H9 (cell line): ENCODE results near the gene CSF1R. TPM values are rescaled to one million over a fixed set of nuclear protein-coding genes. Genes with fewer than 3 reads are reported as not detected.

Experiments used
- DNase-seq: peaks from one replicate; pipeline ENCODE4 v3.0.0-alpha.2; 2017
- H2AFZ ChIP-seq: one replicate; pipeline ENCODE4 v1.6.1; 2013; ENCODE audit warnings: mild to moderate bottlenecking, low read length, control low read depth, moderate library complexity
- H2AK5ac ChIP-seq: 2 replicates; pipeline ENCODE4 v1.6.1; 2013; ENCODE audit warnings: low read length, control low read depth, mixed read lengths; ENCODE audit not compliant: insufficient read length
- H2BK120ac ChIP-seq: one replicate; pipeline ENCODE4 v1.6.1; 2013; ENCODE audit warnings: low read depth, mild to moderate bottlenecking, low read length, control low read depth, inconsistent platforms; ENCODE audit not compliant: poor library complexity, severe bottlenecking
- H2BK12ac ChIP-seq: 2 replicates; pipeline ENCODE4 v1.6.1; 2013; ENCODE audit warnings: low read length, control low read depth, mixed read lengths, low read depth; ENCODE audit not compliant: insufficient read length
- H2BK15ac ChIP-seq: 2 replicates; pipeline ENCODE4 v1.6.1; 2013; ENCODE audit warnings: low read depth, low read length, control low read depth
- H2BK20ac ChIP-seq: one replicate; pipeline ENCODE4 v1.6.1; 2013; ENCODE audit warnings: low read depth, mild to moderate bottlenecking, low read length, control low read depth, inconsistent platforms; ENCODE audit not compliant: poor library complexity, severe bottlenecking
- H2BK5ac ChIP-seq: 2 replicates; pipeline ENCODE4 v1.6.1; 2013; ENCODE audit warnings: low read length, control low read depth, mixed read lengths; ENCODE audit not compliant: insufficient read length
- H3K14ac ChIP-seq: 2 replicates; pipeline ENCODE4 v1.6.1; 2013; ENCODE audit warnings: low read length, control low read depth; ENCODE audit not compliant: insufficient read depth
- H3K18ac ChIP-seq: 2 replicates; pipeline ENCODE4 v1.6.1; 2013; ENCODE audit warnings: low read depth, mild to moderate bottlenecking, mixed read lengths, low read length, control low read depth; ENCODE audit not compliant: insufficient read length
- H3K23ac ChIP-seq: 2 replicates; pipeline ENCODE4 v1.6.1; 2013; ENCODE audit warnings: low read length, control low read depth, mixed read lengths, low read depth; ENCODE audit not compliant: insufficient read length
- H3K23me2 ChIP-seq: 2 replicates; pipeline ENCODE4 v1.6.1; 2013; ENCODE audit warnings: low read depth, mild to moderate bottlenecking, mixed read lengths, low read length, control low read depth; ENCODE audit not compliant: insufficient read length, poor library complexity, severe bottlenecking
- H3K27ac ChIP-seq: 2 replicates; pipeline ENCODE4 v1.5.1; 2013; ENCODE audit warnings: low read length, control low read depth, mixed read lengths, low read depth; ENCODE audit not compliant: insufficient read length
- H3K27me3 ChIP-seq: 2 replicates; pipeline ENCODE4 v1.6.1; 2013; ENCODE audit warnings: low read length, control low read depth, inconsistent platforms; ENCODE audit not compliant: insufficient read depth
- H3K4ac ChIP-seq: 2 replicates; pipeline ENCODE4 v1.6.1; 2013; ENCODE audit warnings: low read depth, mild to moderate bottlenecking, control low read depth, inconsistent platforms, low read length, moderate library complexity
- H3K4me1 ChIP-seq: 2 replicates; pipeline ENCODE4 v1.6.1; 2013; ENCODE audit warnings: low read length, control low read depth, inconsistent platforms; ENCODE audit not compliant: insufficient read depth
- H3K4me2 ChIP-seq: 2 replicates; pipeline ENCODE4 v1.6.1; 2013; ENCODE audit warnings: low read length, control low read depth, mixed read lengths; ENCODE audit not compliant: insufficient read length, insufficient read depth
- H3K56ac ChIP-seq: 2 replicates; pipeline ENCODE4 v1.6.1; 2013; ENCODE audit warnings: low read depth, mild to moderate bottlenecking, mixed read lengths, low read length, control low read depth; ENCODE audit not compliant: insufficient read length
- H3K79me1 ChIP-seq: 2 replicates; pipeline ENCODE4 v1.6.1; 2013; ENCODE audit warnings: low read depth, mild to moderate bottlenecking, moderate library complexity, low read length, control low read depth, inconsistent platforms; ENCODE audit not compliant: insufficient read depth, poor library complexity, severe bottlenecking
- H3K79me2 ChIP-seq: 2 replicates; pipeline ENCODE4 v1.6.1; 2013; ENCODE audit warnings: low read length, control low read depth, inconsistent platforms; ENCODE audit not compliant: insufficient read depth
- H3K9ac ChIP-seq: 2 replicates; pipeline ENCODE4 v1.6.1; 2013; ENCODE audit warnings: low read length, control low read depth, mixed read lengths; ENCODE audit not compliant: insufficient read length; ENCODE audit errors: extremely low read depth
- H3K9me3 ChIP-seq: one replicate; pipeline ENCODE4 v1.6.1; 2013; ENCODE audit warnings: low read depth, low read length, inconsistent platforms; ENCODE audit not compliant: control insufficient read depth
- H3T11ph ChIP-seq: one replicate; pipeline ENCODE4 v1.6.1; 2013; ENCODE audit warnings: mild to moderate bottlenecking, low read length, control low read depth, inconsistent platforms
- H4K20me1 ChIP-seq: one replicate; pipeline ENCODE4 v1.6.1; 2013; ENCODE audit not compliant: control insufficient read depth, insufficient read length, insufficient read depth
- H4K5ac ChIP-seq: 2 replicates; pipeline ENCODE4 v1.6.1; 2013; ENCODE audit warnings: low read depth, mild to moderate bottlenecking, mixed read lengths, low read length, control low read depth; ENCODE audit not compliant: insufficient read length
- H4K8ac ChIP-seq: replicated peaks from 2 replicates; pipeline ENCODE4 v1.6.1; 2013; ENCODE audit warnings: low read length, control low read depth, mixed read lengths, low read depth; ENCODE audit not compliant: insufficient read length
- H4K91ac ChIP-seq: 2 replicates; pipeline ENCODE4 v1.6.1; 2013; ENCODE audit warnings: low read depth, mild to moderate bottlenecking, moderate library complexity, mixed read lengths, low read length, control low read depth; ENCODE audit not compliant: insufficient read length
- H3K27ac Mint-ChIP-seq, 3 experiments: 2 replicates in 2 of 3; 3 replicates in 1 of 3; pipeline ENCODE4 v1.8.0; 2020 to 2021; ENCODE audit warnings: mixed read lengths in 3 of 3, mild to moderate bottlenecking in 1 of 3, moderate library complexity in 1 of 3
- H3K27me3 Mint-ChIP-seq: 2 replicates; pipeline ENCODE4 v1.8.0; 2021; ENCODE audit warnings: low read depth, mild to moderate bottlenecking, moderate library complexity, mixed read lengths
- H3K36me3 Mint-ChIP-seq, 3 experiments: 2 replicates in 2 of 3; 3 replicates in 1 of 3; pipeline ENCODE4 v1.8.0; 2020 to 2021; ENCODE audit warnings: low read depth in 3 of 3, mixed read lengths in 3 of 3; ENCODE audit not compliant: insufficient read depth in 1 of 3
- H3K4me1 Mint-ChIP-seq, 2 experiments: 2 replicates each; pipeline ENCODE4 v1.8.0; 2020; ENCODE audit warnings: mixed read lengths in 2 of 2
- H3K4me3 Mint-ChIP-seq, 2 experiments: 2 replicates in 1 of 2; 3 replicates in 1 of 2; pipeline ENCODE4 v1.8.0; 2020 to 2021; ENCODE audit warnings: mild to moderate bottlenecking in 2 of 2, mixed read lengths in 2 of 2, moderate library complexity in 1 of 2
- H3K9me3 Mint-ChIP-seq, 2 experiments: 2 replicates in 1 of 2; 3 replicates in 1 of 2; pipeline ENCODE4 v1.8.0; 2020; ENCODE audit warnings: mild to moderate bottlenecking in 2 of 2, mixed read lengths in 2 of 2, moderate library complexity in 1 of 2
- CTCF ChIP-seq: fragments of 200-600 bp; sonication (generic); conservative IDR thresholded peaks from 3 replicates; pipeline ENCODE4 v1.8.0; 2021; ENCODE audit warnings: antibody characterized with exemption, mild to moderate bottlenecking
- WGBS: extraction: QIAGEN DNeasy Blood & Tissue Kit; methylation state at CpG from one replicate; pipeline ENCODE4 v1.1.7; 2013; ENCODE audit warnings: missing lambda C conversion rate, low lambda C conversion rate, mixed read lengths; ENCODE audit not compliant: insufficient read length; ENCODE audit errors: extremely low coverage; 5-methylcytosine and 5-hydroxymethylcytosine counted together
- total RNA-seq: library from RNA; stranded (reverse); gene quantifications from 2 replicates; pipeline ENCODE4 v1.2.1, GENCODE V29; 2021

CSF1R gene
- total RNA-seq, 1 experiment from 2014 or later, result 0.13 TPM

DNA sequence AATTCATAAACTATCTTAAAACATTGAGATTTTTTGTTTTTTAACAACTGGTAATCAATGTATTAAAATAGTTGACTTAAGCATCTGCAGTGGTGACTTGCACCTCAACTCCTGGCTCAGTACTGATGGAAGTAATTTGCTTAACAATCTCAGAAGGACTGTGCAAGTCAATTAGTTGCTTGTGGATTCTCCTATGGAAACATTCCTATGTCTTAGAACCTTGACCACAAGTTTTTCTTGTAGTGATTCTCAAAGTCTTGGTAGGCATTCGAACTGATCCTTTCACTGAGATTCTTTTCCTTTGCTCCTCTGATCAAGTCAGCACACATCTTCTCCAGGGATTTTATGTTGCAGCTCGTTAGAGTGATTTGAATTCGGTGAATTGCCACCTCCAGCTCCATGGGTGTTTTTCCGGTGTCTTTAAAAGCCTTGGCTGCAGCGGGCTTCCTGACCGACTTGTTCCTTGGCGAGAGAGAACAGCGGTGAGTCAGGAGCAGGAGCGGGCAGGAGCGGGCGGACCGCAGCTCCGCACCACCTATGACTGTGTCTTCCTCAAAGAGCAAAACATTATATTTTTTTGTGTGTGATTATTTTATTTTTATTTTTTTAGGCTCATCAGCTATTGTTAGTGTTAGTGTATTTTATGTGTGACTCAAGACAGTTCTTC is 64.7 kb downstream of the CSF1R start:
- Histone ChIP-seq H3K4me1 (peaks cover 2% of the 10 kb centered on the region; the same call in 1 of the 2 replicates), H2BK15ac (no peak overlapping the region), H3K27me3 (no peaks in the 10 kb centered on the region), H3K4ac (no peak overlapping the region), H2AFZ (no peak overlapping the region), H4K20me1 (no peaks in the 10 kb centered on the region), H2BK120ac (no peak overlapping the region), H3K79me2 (no peaks in the 10 kb centered on the region), H3T11ph (no peak overlapping the region), H4K8ac (no peak overlapping the region), H3K18ac (no peak overlapping the region), H2BK5ac (no peak overlapping the region), H3K79me1 (no peaks in the 10 kb centered on the region), H3K56ac (no peak overlapping the region), H4K5ac (no peak overlapping the region), H3K9ac (no peak overlapping the region), H3K23ac (no peak overlapping the region), H3K9me3 (no peaks in the 10 kb centered on the region), H2BK12ac (no peak overlapping the region), H3K27ac (peak overlapping the region; percentile 36), H2BK20ac (no peak overlapping the region), H2AK5ac (no peak overlapping the region), H4K91ac (no peak overlapping the region), H3K23me2 (no peaks in the 10 kb centered on the region), H3K14ac (no peak overlapping the region), H3K4me2 (peak overlapping the region; percentile 19)
- no peak for TF ChIP-seq CTCF
- peak; percentile 75 for DNase-seq
- Mint-ChIP-seq H3K27me3 (no peaks in the 10 kb centered on the region), H3K9me3 (no peaks in the 10 kb centered on the region; a peak in 1 of 5 replicates), H3K27ac (peak overlapping the region; percentile 31 to 90 (median 76); a peak in 6 of 7 replicates), H3K36me3 (peaks cover 18 to 71% (median 62%) of the 10 kb centered on the region in 3 experiments; a peak in 6 of 7 replicates), H3K4me3 (peak overlapping the region in 1 of 2 experiments; percentile 36; a peak in 1 of 5 replicates), H3K4me1 (peaks cover 16 to 24% of the 10 kb centered on the region in 2 experiments)
- WGBS, result no CpG with 5 or more reads among the region's 13 CpGs
